Hepatocyte (in vitro differentiated cells): Measurements from ENCODE around the gene RUNX1.

Experiments
- CTCF ChIP-seq: fragments of 200-600 bp; sonication (generic); IDR thresholded peaks from 2 replicates; pipeline ENCODE4 v1.5.1; 2016; ENCODE audit warnings: antibody characterized with exemption, mild to moderate bottlenecking; ENCODE audit not compliant: poor library complexity
- EZH2 ChIP-seq: fragments of 200-600 bp; sonication (generic); IDR thresholded peaks from 2 replicates; pipeline ENCODE4 v1.6.1; 2016; ENCODE audit warnings: antibody characterized with exemption, mild to moderate bottlenecking, borderline replicate concordance

- TF ChIP-seq CTCF (no peak), EZH2 (no peak)
Measured at GRCh38 chr21:34881421-34881820, 167.7 kb downstream of the RUNX1 start.
